Measurements from ENCODE around the gene HOXA13. TPM values are rescaled to one million over a fixed set of nuclear protein-coding genes. Genes with fewer than 3 reads are reported as not detected.

The HOXA13 gene
- polyA plus RNA-seq, 1 donor (not counting 4 experiments of a cell fraction or from before 2014, with no cell fraction given): not detected

- TF ChIP-seq EZH2 (IDR thresholded peaks at IDR 0.05; ENCODE audit: low read length) (no peak), CTCF (optimal IDR thresholded peaks at IDR 0.05 in 1 of 3, IDR thresholded peaks at IDR 0.05 in 1 of 3, conservative IDR thresholded peaks at IDR 0.05 in 1 of 3; ENCODE audit: extremely low read depth in 1 of 3, insufficient read depth in 2 of 3, low read length in 3 of 3) (no peak)
- dilution Hi-C loops (cut with MboI; ENCODE audit: extremely low pct_ligation_motif_present, low sequenced_read_pairs): no loop called here
- H2AFZ ChIP-seq (ENCODE audit: control insufficient read depth, low read length): peak overlapping the region; percentile 17
- FAIRE-seq: no peak
- H3K4me3 ChIP-seq (ENCODE audit: control insufficient read depth in 2 of 3, extremely low read depth in 1 of 3, insufficient read depth in 2 of 3, low read depth in 1 of 3, low read length in 3 of 3): peak overlapping the region; percentile 60 to 83 (median 74)
- H3K27ac ChIP-seq (ENCODE audit: control insufficient read depth, insufficient read depth, low read length): peak overlapping the region; percentile 87
- H3K36me3 ChIP-seq (ENCODE audit: control insufficient read depth in 2 of 2, extremely low read depth in 1 of 2, insufficient read depth in 2 of 2, low read length in 2 of 2): peaks cover 0 to 7% of the 10 kb centered on the region in 2 experiments
- peaks cover 66% of the 10 kb centered on the region for H3K4me1 ChIP-seq (ENCODE audit: control insufficient read depth, extremely low read depth, insufficient read depth, low read length)
- no peaks in the 10 kb centered on the region for H3K27me3 ChIP-seq (ENCODE audit: control insufficient read depth, extremely low read depth, insufficient read depth, low read length)
- peak overlapping the region; percentile 98 for H3K4me2 ChIP-seq (ENCODE audit: control insufficient read depth, extremely low read depth, insufficient read depth, low read depth, low read length)
- H3K9me3 ChIP-seq (ENCODE audit: control insufficient read depth, low read depth, low read length): no peaks in the 10 kb centered on the region
- peak overlapping the region; percentile 93 for H3K9ac ChIP-seq (ENCODE audit: control insufficient read depth, extremely low read depth, insufficient read depth, low read length)
- H3K79me2 ChIP-seq (ENCODE audit: control insufficient read depth, insufficient read depth, low read length): peaks cover 84% of the 10 kb centered on the region
- no peaks in the 10 kb centered on the region for H3K9me1 ChIP-seq (ENCODE audit: control insufficient read depth, extremely low read depth, insufficient read depth, low read length)
- no peaks in the 10 kb centered on the region for H4K20me1 ChIP-seq (ENCODE audit: control insufficient read depth, extremely low read depth, insufficient read depth, low read length)
- DNase-seq (ENCODE audit: low read depth, low spot score): no peak
Measured at GRCh38 chr7:27148756-27149641, 50.9 kb downstream of the HOXA13 start.

GRCh38 chr7:27148031-27148755 is 51.7 kb downstream of the HOXA13 start:
- Histone ChIP-seq H3K4me2 (ENCODE audit: control insufficient read depth, extremely low read depth, insufficient read depth, low read depth, low read length) (peak overlapping the region; percentile 98), H3K9me3 (ENCODE audit: control insufficient read depth, low read depth, low read length) (no peaks in the 10 kb centered on the region), H3K27me3 (ENCODE audit: control insufficient read depth, extremely low read depth, insufficient read depth, low read length) (no peaks in the 10 kb centered on the region), H4K20me1 (ENCODE audit: control insufficient read depth, extremely low read depth, insufficient read depth, low read length) (no peaks in the 10 kb centered on the region), H3K4me1 (ENCODE audit: control insufficient read depth, extremely low read depth, insufficient read depth, low read length) (peaks cover 59% of the 10 kb centered on the region), H3K36me3 (ENCODE audit: control insufficient read depth in 2 of 2, extremely low read depth in 1 of 2, insufficient read depth in 2 of 2, low read length in 2 of 2) (peaks cover 0 to 7% of the 10 kb centered on the region in 2 experiments), H3K9ac (ENCODE audit: control insufficient read depth, extremely low read depth, insufficient read depth, low read length) (peak overlapping the region; percentile 93), H2AFZ (ENCODE audit: control insufficient read depth, low read length) (peak overlapping the region; percentile 17), H3K4me3 (ENCODE audit: control insufficient read depth in 2 of 3, extremely low read depth in 1 of 3, insufficient read depth in 2 of 3, low read depth in 1 of 3, low read length in 3 of 3) (peak overlapping the region; percentile 60 to 83 (median 74)), H3K79me2 (ENCODE audit: control insufficient read depth, insufficient read depth, low read length) (peaks cover 83% of the 10 kb centered on the region), H3K27ac (ENCODE audit: control insufficient read depth, insufficient read depth, low read length) (peak overlapping the region; percentile 87), H3K9me1 (ENCODE audit: control insufficient read depth, extremely low read depth, insufficient read depth, low read length) (no peaks in the 10 kb centered on the region)
- no peak for DNase-seq (ENCODE audit: low read depth, low spot score)
- no peak for TF ChIP-seq EZH2 (IDR thresholded peaks at IDR 0.05; ENCODE audit: low read length)
- no peak for TF ChIP-seq CTCF (optimal IDR thresholded peaks at IDR 0.05 in 1 of 3, IDR thresholded peaks at IDR 0.05 in 1 of 3, conservative IDR thresholded peaks at IDR 0.05 in 1 of 3; ENCODE audit: extremely low read depth in 1 of 3, insufficient read depth in 2 of 3, low read length in 3 of 3)
- dilution Hi-C loops (cut with MboI; ENCODE audit: extremely low pct_ligation_motif_present, low sequenced_read_pairs): no loop called here
- no peak for FAIRE-seq

Measured in keratinocyte (primary cell).